H4 (cell line): ENCODE measurements around the gene EPHB4. TPM values are rescaled to one million over a fixed set of nuclear protein-coding genes. Genes with fewer than 3 reads are reported as not detected.
"Not testable (repeated sequence)": the region's sequence is repeated elsewhere in the genome, so short reads cannot be mapped to it uniquely, and the experiment has no call there.

ENCODE experiments used
- DNase-seq: peaks from one replicate; pipeline ENCODE4 v3.0.0-alpha.2; 2015; ENCODE audit warnings: low spot score
- total RNA-seq: library from RNA; depleted of rRNA; stranded (reverse); fragments of >200 nt; shearing (Covaris generic); gene quantifications from 2 replicates; pipeline ENCODE4 v1.2.3, GENCODE V29; 2014

The EPHB4 gene
- total RNA-seq, 1 experiment from 2014 or later = 29.9 TPM

DNA sequence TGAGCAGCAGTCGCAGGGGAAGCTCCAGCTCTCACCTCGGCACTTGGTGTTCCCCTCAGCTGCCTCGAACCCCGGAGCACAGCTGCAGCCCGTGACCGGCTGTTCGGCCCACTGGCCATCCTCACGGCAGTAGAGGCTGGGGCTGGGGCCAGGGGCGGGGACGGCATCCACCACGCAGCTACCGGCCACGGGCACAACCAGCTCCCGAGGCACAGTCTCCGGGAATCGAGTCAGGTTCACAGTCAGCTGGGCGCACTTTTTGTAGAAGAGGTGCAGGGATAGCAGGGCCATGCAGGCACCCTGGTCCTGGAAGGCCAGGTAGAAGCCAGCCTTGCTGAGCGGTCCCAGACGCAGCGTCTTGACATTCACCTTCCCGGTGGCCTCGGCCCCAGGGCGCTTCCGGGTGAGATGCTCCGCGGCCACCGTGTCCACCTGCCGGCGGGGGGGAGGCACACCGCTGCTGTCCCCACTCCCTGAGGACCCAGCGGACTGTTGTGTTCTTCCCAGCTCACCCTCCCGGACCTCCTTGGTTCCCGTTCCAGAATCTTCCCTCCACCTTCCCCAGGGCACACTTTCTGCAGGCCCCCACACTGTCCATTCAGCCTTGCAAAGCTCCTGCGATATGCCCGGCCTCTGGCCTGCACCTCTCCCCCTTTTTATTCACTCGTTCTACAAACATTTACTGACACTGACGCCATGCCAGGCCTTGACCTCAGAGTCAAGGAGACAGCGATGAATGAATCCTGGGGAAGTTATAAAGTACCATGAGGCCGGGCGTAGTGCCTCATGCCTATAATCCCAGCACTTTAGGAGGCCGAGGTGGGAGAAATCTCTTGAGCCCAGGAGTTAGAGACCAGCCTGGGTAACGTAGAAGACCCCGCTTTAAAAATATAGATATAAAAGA is 4.8 kb downstream of the EPHB4 start:
- DNase-seq = no peak

DNA sequence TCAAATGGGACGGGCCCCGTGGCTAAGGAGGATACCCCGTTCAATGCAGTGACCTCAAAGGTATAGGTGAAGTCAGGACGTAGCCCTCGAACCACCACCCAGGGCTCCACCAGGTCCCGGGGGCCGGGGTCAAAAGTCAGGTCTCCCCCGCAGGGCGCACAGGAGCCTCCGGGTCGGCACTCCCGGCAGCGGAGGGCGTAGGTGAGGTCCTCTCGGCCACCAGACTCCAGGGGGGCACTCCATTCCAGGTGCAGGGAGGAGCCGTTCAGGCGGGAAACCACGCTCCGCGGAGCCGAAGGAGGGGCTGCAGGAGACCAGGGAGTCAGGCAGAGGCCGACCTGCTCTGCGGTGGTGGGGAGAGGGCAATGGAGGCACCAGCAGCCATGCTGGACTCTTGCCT is 7.7 kb downstream of the EPHB4 start:
- DNase-seq = no peak

- no peak for DNase-seq
These were observed 8.5 kb downstream of the EPHB4 start for GRCh38 chr7:100818825-100819224.

DNA sequence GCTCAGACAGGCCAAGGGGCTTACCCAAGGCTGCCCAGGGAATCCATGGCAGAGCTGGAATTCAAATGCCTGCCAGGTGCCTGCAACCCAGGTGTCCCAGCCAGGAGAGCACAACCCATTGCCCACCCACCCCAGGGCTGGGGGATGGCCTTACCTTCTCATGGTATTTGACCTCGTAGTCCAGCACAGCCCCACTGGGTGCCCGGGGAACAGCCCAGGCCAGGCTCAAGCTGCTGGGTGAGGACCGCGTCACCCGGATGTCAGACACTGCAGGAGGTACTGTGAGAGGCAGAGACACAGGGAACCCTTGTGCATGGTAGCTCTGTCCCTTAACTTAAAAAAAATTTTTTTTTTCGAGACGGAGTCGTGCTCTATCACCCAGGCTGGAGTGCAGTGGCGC is 9.0 kb downstream of the EPHB4 start:
- no peak for DNase-seq

DNA sequence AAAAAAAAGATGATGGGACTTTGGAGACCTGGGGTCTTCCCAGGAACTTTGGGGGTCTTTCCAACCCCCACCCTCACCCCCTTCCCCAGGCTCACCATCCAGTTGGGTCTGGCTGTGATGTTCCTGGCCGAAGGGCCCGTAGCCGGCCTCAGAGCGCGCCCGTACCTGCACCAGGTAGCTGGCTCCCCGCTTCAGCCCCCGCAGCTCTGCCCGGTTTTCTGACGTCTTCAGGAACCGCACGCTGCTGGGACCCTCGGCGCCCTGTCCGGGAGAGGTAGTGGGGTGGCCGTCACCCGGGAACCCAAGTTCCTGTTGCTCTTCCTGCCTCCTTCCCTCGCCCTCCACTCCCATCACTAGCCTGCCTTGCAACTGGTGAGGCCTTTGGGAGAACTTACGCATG is 10.2 kb downstream of the EPHB4 start:
- DNase-seq = no peak

DNA sequence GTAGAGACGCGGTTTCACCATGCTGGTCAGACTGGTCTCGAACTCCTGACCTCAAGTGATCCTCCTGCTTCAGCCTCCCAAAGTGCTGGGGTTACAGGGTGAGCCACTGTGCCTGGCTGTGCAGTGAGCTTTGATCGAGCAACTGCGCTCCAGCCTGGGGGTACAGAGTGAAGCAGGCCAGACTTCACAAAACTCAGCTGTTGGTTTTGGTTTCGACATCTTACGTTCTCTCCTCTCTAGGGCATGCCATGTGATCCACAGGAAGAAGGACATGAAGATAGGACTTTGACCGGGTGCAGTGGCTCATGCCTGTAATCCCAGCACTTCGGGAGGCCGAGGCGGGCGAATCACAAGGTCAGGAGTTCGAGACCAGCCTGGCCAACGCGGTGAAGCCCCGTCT is 10.8 kb downstream of the EPHB4 start:
- DNase-seq = not testable (repeated sequence)

GRCh38 chr7:100812729-100813128 is 14.6 kb downstream of the EPHB4 start:
- no peak for DNase-seq

GRCh38 chr7:100811480-100811879 is 15.8 kb downstream of the EPHB4 start:
- DNase-seq = no peak

DNA sequence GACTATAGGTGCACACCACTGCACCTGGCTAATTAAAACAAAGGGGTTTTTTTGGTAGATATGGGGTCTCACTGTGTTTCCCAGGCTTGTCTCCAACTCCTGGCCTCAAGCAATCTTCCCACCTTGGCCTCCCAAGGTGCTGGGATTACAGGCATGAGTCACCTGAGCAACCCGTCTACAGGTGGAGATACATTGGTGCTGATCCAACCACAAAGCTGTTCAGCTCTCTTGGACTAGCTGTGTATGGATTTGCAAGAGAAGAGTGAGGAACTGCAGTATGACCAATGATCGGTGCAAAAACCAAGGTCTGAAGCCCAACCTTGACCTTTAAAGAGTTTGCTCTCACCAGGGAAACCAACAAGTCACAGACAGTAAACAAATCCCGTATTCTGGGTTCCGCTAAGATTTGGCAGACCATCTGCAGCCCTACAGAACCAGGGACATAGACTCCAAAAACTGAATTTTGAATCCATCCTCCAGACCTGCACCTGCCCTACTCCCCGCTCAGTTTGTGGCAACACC is 18.9 kb downstream of the EPHB4 start:
- DNase-seq = no peak

GRCh38 chr7:100806883-100807282 is 20.4 kb downstream of the EPHB4 start:
- DNase-seq = not testable (repeated sequence)

GRCh38 chr7:100806276-100806675 is 21.0 kb downstream of the EPHB4 start:
- no peak for DNase-seq

GRCh38 chr7:100804681-100805431 is 22.5 kb downstream of the EPHB4 start:
- no peak for DNase-seq

GRCh38 chr7:100803398-100804161 is 23.7 kb downstream of the EPHB4 start:
- peak; percentile 89 for DNase-seq

- no peak for DNase-seq
These were observed 24.4 kb downstream of the EPHB4 start for GRCh38 chr7:100802951-100803350.

DNA sequence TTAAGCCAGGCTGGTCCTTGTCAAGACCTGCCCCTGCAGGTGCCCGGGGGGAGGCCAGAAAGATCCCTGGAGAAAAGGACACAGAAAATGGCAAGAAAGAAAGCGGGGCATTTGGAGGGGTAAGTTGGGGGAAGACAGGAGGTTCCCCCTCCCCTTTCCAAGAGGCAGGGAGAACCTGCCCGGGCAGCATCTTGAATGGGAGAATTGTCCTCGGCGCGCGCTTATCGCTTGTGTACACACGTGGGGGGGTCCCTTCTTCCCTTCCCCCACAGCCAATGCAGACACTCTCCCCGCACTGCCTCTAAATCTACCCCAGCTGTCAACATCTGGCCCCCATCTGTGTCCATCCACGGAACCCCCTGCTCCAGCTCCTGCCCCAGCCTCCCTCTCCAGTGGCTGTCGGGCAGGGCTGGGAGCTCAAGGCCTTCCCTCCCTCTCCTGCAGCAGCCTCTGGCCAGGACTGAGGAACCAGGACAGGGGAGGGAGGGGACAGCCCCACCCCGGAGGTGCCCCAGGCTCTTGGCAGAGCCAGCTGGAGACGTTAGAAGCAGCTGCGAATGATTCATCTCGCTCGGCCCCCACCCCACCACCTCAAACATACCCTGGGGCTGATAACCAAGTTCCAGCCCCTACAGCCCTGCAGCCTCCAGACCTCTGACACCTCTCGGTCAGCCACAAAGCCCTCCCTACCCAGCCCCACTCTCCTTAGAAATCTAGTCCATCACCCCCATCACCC is 25.3 kb downstream of the EPHB4 start:
- DNase-seq = peak; percentile 95

GRCh38 chr7:100799037-100799896 is 28.1 kb downstream of the EPHB4 start:
- DNase-seq = peak; percentile 65

GRCh38 chr7:100794741-100795140 is 32.6 kb downstream of the EPHB4 start:
- no peak for DNase-seq

DNA sequence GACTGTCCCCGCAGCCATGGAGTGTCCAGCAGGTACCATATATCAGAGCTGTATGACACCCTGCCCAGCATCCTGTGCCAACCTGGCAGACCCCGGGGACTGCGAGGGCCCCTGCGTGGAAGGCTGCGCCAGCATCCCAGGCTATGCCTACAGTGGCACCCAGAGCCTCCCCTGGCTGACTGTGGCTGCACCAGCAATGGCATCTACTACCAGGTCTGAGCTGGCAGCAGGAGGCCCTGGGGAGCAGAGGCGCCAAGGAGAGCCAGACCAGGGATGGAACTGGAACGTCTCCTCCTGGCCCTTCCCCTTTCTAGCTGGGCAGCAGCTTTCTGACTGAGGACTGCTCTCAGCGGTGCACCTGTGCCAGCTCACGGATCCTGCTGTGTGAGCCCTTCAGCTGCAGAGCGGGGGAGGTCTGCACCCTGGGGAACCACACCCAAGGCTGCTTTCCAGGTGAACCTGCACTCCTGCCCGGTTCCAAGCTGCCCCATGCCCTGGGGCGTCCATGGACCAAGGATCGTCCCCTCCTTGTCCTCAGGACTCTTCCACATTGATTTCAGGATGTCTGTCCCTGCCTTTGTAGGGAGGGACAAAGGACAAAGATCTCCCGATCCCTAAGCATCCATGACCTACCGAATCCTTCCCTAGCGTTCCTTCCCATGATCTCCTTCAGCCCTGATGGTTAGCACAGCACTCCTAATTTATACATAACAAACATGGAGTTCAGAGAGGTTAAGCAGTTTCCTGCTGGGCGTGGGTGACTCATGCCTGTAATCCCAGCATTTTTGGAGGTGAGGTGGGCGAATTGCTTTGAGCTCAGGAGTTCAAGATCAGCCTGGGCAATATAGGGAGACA is 33.3 kb downstream of the EPHB4 start:
- DNase-seq = no peak
